ENCODE measurements around the gene ST3GAL6.

Gene ST3GAL6

GRCh38 chr3:98746882-98747281 is 16.3 kb upstream of the ST3GAL6 start:
- no peaks in the 10 kb centered on the region for H3K9me3 Mint-ChIP-seq
- no peak overlapping the region for H3K4me3 Mint-ChIP-seq
- H3K36me3 Mint-ChIP-seq (ENCODE audit: low read depth), result no peaks in the 10 kb centered on the region
- H3K27me3 Mint-ChIP-seq (ENCODE audit: low read depth), result peaks cover 12% of the 10 kb centered on the region
- no peaks in the 10 kb centered on the region for H3K4me1 Mint-ChIP-seq (ENCODE audit: low read depth)
- H3K27ac Mint-ChIP-seq, result no peak overlapping the region
- no peak for DNase-seq (ENCODE audit: low spot score)

GRCh38 chr3:98750276-98750919 is 12.7 kb upstream of the ST3GAL6 start:
- Mint-ChIP-seq H3K27ac (no peak overlapping the region), H3K36me3 (ENCODE audit: low read depth) (no peaks in the 10 kb centered on the region), H3K9me3 (no peaks in the 10 kb centered on the region), H3K4me3 (no peak overlapping the region), H3K27me3 (ENCODE audit: low read depth) (peaks cover 14% of the 10 kb centered on the region), H3K4me1 (ENCODE audit: low read depth) (no peaks in the 10 kb centered on the region)
- no peak for DNase-seq (ENCODE audit: low spot score)

- Mint-ChIP-seq H3K27me3 (ENCODE audit: low read depth) (peaks cover 9% of the 10 kb centered on the region), H3K27ac (no peak overlapping the region)
These were observed 8.7 kb upstream of the ST3GAL6 start for GRCh38 chr3:98754483-98754882.

GRCh38 chr3:98755601-98756000 is 7.5 kb upstream of the ST3GAL6 start:
- Mint-ChIP-seq H3K4me1 (ENCODE audit: low read depth) (no peaks in the 10 kb centered on the region), H3K36me3 (ENCODE audit: low read depth) (no peaks in the 10 kb centered on the region), H3K27me3 (ENCODE audit: low read depth) (peaks cover 9% of the 10 kb centered on the region), H3K27ac (no peak overlapping the region), H3K9me3 (no peaks in the 10 kb centered on the region), H3K4me3 (no peak overlapping the region)
- DNase-seq (ENCODE audit: low spot score), result no peak

More at GRCh38 chr3:98754483-98754882, 8.7 kb upstream of the ST3GAL6 start:
- DNase-seq (ENCODE audit: low spot score), result no peak
- Mint-ChIP-seq H3K4me1 (ENCODE audit: low read depth) (no peaks in the 10 kb centered on the region), H3K36me3 (ENCODE audit: low read depth) (no peaks in the 10 kb centered on the region), H3K4me3 (no peak overlapping the region), H3K9me3 (no peaks in the 10 kb centered on the region)

GRCh38 chr3:98759629-98760028 is 3.5 kb upstream of the ST3GAL6 start:
- H3K27me3 Mint-ChIP-seq (ENCODE audit: low read depth), result peaks cover 20% of the 10 kb centered on the region
- H3K4me1 Mint-ChIP-seq (ENCODE audit: low read depth), result peaks cover 6% of the 10 kb centered on the region

GRCh38 chr3:98761643-98762229 is 1.4 kb upstream of the ST3GAL6 start:
- H3K27me3 Mint-ChIP-seq (ENCODE audit: low read depth), result peaks cover 26% of the 10 kb centered on the region
- H3K9me3 Mint-ChIP-seq, result no peaks in the 10 kb centered on the region
- peaks cover 6% of the 10 kb centered on the region for H3K4me1 Mint-ChIP-seq (ENCODE audit: low read depth)
- DNase-seq (ENCODE audit: low spot score), result no peak
- H3K27ac Mint-ChIP-seq, result no peak overlapping the region
- H3K4me3 Mint-ChIP-seq, result no peak overlapping the region
- no peaks in the 10 kb centered on the region for H3K36me3 Mint-ChIP-seq (ENCODE audit: low read depth)

More at GRCh38 chr3:98759629-98760028, 3.5 kb upstream of the ST3GAL6 start:
- H3K36me3 Mint-ChIP-seq (ENCODE audit: low read depth), result no peaks in the 10 kb centered on the region
- no peak overlapping the region for H3K27ac Mint-ChIP-seq
- no peak for DNase-seq (ENCODE audit: low spot score)
- no peak overlapping the region for H3K4me3 Mint-ChIP-seq
- H3K9me3 Mint-ChIP-seq, result no peaks in the 10 kb centered on the region

GRCh38 chr3:98763819-98764418 is 779 bp downstream of the ST3GAL6 start:
- no peaks in the 10 kb centered on the region for H3K9me3 Mint-ChIP-seq
- no peaks in the 10 kb centered on the region for H3K36me3 Mint-ChIP-seq (ENCODE audit: low read depth)
- no peak overlapping the region for H3K27ac Mint-ChIP-seq
- H3K4me1 Mint-ChIP-seq (ENCODE audit: low read depth), result peaks cover 6% of the 10 kb centered on the region
- DNase-seq (ENCODE audit: low spot score), result no peak
- H3K4me3 Mint-ChIP-seq, result no peak overlapping the region
- H3K27me3 Mint-ChIP-seq (ENCODE audit: low read depth), result peaks cover 35% of the 10 kb centered on the region

- Mint-ChIP-seq H3K4me1 (ENCODE audit: low read depth) (peaks cover 6% of the 10 kb centered on the region), H3K36me3 (ENCODE audit: low read depth) (no peaks in the 10 kb centered on the region), H3K9me3 (no peaks in the 10 kb centered on the region), H3K4me3 (no peak overlapping the region), H3K27ac (no peak overlapping the region), H3K27me3 (ENCODE audit: low read depth) (peaks cover 32% of the 10 kb centered on the region)
- no peak for DNase-seq (ENCODE audit: low spot score)
These were observed 1.3 kb downstream of the ST3GAL6 start for GRCh38 chr3:98764472-98764884.

GRCh38 chr3:98765721-98766120 is 2.6 kb downstream of the ST3GAL6 start:
- H3K4me3 Mint-ChIP-seq, result no peak overlapping the region
- no peak overlapping the region for H3K27ac Mint-ChIP-seq
- H3K36me3 Mint-ChIP-seq (ENCODE audit: low read depth), result no peaks in the 10 kb centered on the region
- peaks cover 8% of the 10 kb centered on the region for H3K4me1 Mint-ChIP-seq (ENCODE audit: low read depth)
- H3K27me3 Mint-ChIP-seq (ENCODE audit: low read depth), result peaks cover 34% of the 10 kb centered on the region
- no peak for DNase-seq (ENCODE audit: low spot score)
- H3K9me3 Mint-ChIP-seq, result no peaks in the 10 kb centered on the region

GRCh38 chr3:98766924-98767323 is 3.8 kb downstream of the ST3GAL6 start:
- Mint-ChIP-seq H3K27ac (no peak overlapping the region), H3K4me1 (ENCODE audit: low read depth) (peaks cover 8% of the 10 kb centered on the region), H3K9me3 (no peaks in the 10 kb centered on the region), H3K27me3 (ENCODE audit: low read depth) (peaks cover 39% of the 10 kb centered on the region), H3K4me3 (no peak overlapping the region), H3K36me3 (ENCODE audit: low read depth) (no peaks in the 10 kb centered on the region)
- no peak for DNase-seq (ENCODE audit: low spot score)

- H3K36me3 Mint-ChIP-seq (ENCODE audit: low read depth), result no peaks in the 10 kb centered on the region
- no peaks in the 10 kb centered on the region for H3K9me3 Mint-ChIP-seq
- DNase-seq (ENCODE audit: low spot score), result no peak
- peaks cover 26% of the 10 kb centered on the region for H3K27me3 Mint-ChIP-seq (ENCODE audit: low read depth)
- peaks cover 3% of the 10 kb centered on the region for H3K4me1 Mint-ChIP-seq (ENCODE audit: low read depth)
- H3K4me3 Mint-ChIP-seq, result no peak overlapping the region
- no peak overlapping the region for H3K27ac Mint-ChIP-seq
These were observed 5.8 kb downstream of the ST3GAL6 start for GRCh38 chr3:98768961-98769360.

- peaks cover 3% of the 10 kb centered on the region for H3K4me1 Mint-ChIP-seq (ENCODE audit: low read depth)
- H3K9me3 Mint-ChIP-seq, result no peaks in the 10 kb centered on the region
- no peaks in the 10 kb centered on the region for H3K36me3 Mint-ChIP-seq (ENCODE audit: low read depth)
- no peak overlapping the region for H3K27ac Mint-ChIP-seq
- no peak overlapping the region for H3K4me3 Mint-ChIP-seq
- peaks cover 26% of the 10 kb centered on the region for H3K27me3 Mint-ChIP-seq (ENCODE audit: low read depth)
- no peak for DNase-seq (ENCODE audit: low spot score)
These were observed 6.3 kb downstream of the ST3GAL6 start for GRCh38 chr3:98769448-98769847.

GRCh38 chr3:98770261-98771039 is 7.3 kb downstream of the ST3GAL6 start:
- Mint-ChIP-seq H3K4me3 (no peak overlapping the region), H3K36me3 (ENCODE audit: low read depth) (no peaks in the 10 kb centered on the region), H3K27ac (no peak overlapping the region), H3K9me3 (no peaks in the 10 kb centered on the region), H3K4me1 (ENCODE audit: low read depth) (peaks cover 3% of the 10 kb centered on the region), H3K27me3 (ENCODE audit: low read depth) (peaks cover 25% of the 10 kb centered on the region)
- no peak for DNase-seq (ENCODE audit: low spot score)

- no peak for DNase-seq (ENCODE audit: low spot score)
- no peaks in the 10 kb centered on the region for H3K9me3 Mint-ChIP-seq
- no peak overlapping the region for H3K27ac Mint-ChIP-seq
- H3K36me3 Mint-ChIP-seq (ENCODE audit: low read depth), result no peaks in the 10 kb centered on the region
- peaks cover 22% of the 10 kb centered on the region for H3K27me3 Mint-ChIP-seq (ENCODE audit: low read depth)
- H3K4me1 Mint-ChIP-seq (ENCODE audit: low read depth), result peaks cover 3% of the 10 kb centered on the region
- no peak overlapping the region for H3K4me3 Mint-ChIP-seq
These were observed 8.9 kb downstream of the ST3GAL6 start for GRCh38 chr3:98772022-98772421.
